Spleen (tissue), 7 donors: ENCODE results near the gene RAMP1.

Experiments
- CTCF ChIP-seq, 11 experiments: fragments of 200-600 bp in 7 of 11; fragments of 450-650 bp in 4 of 11; sonication (generic) in 4 of 11; IDR thresholded peaks in 8 of 11; conservative IDR thresholded peaks in 3 of 11; 1 replicate in 7 of 11; 2 replicates in 4 of 11; pipeline versions ENCODE4 v1.4.0 to v1.8.0; 2016 to 2021; ENCODE audit warnings: antibody characterized with exemption in 11 of 11, inconsistent platforms in 4 of 11, mild to moderate bottlenecking in 1 of 11
- POLR2A ChIP-seq, 3 donors: fragments of 450-650 bp; IDR thresholded peaks; one replicate each; pipeline ENCODE4 v1.5.1; 2017; ENCODE audit warnings: antibody characterized with exemption in 3 of 3, mild to moderate bottlenecking in 1 of 3
- POLR2AphosphoS5 ChIP-seq, 3 donors: sonication (generic); formaldehyde crosslinking; IDR thresholded peaks; one replicate each; pipeline ENCODE4 v1.5.1; 2017; ENCODE audit warnings: antibody characterized with exemption in 3 of 3
- donor health status: DM: no; HTN: no; CAD: no; lungs with moderate emphysema.
- donor health status: DM: no; HTN: no; CAD: no.
- donor health status: DM: no; HTN: no; CAD: no.

- TF ChIP-seq CTCF (IDR thresholded peaks at IDR 0.05 in 8 of 11, conservative IDR thresholded peaks at IDR 0.05 in 3 of 11) (no peak), POLR2A (IDR thresholded peaks at IDR 0.05) (no peak), POLR2AphosphoS5 (IDR thresholded peaks at IDR 0.05) (no peak)
These were observed 15.2 kb downstream of the RAMP1 start for GRCh38 chr2:237874585-237875161.
